HG02763 (cell line): ENCODE measurements around the gene GRIK3.
"Not testable (repeated sequence)": the region's sequence is repeated elsewhere in the genome, so short reads cannot be mapped to it uniquely, and the experiment has no call there.

Experiments
- ATAC-seq: cut with Tn5 transposase; IDR thresholded peaks from one replicate; pipeline ENCODE4 v1.9.1; 2021; ENCODE audit warnings: mild to moderate bottlenecking, moderate library complexity; ENCODE audit not compliant: unreplicated experiment

GRIK3 gene

GRCh38 chr1:36771240-36771639, 263.1 kb downstream of the GRIK3 start:
- no peak for ATAC-seq

- ATAC-seq = no peak
These were observed 264.2 kb downstream of the GRIK3 start for GRCh38 chr1:36769886-36770830.

- no peak for ATAC-seq
These were observed 265.7 kb downstream of the GRIK3 start for GRCh38 chr1:36768486-36769178.

- ATAC-seq = not testable (repeated sequence)
These were observed 266.9 kb downstream of the GRIK3 start for GRCh38 chr1:36767429-36767828.

- no peak for ATAC-seq
These were observed 267.8 kb downstream of the GRIK3 start for GRCh38 chr1:36766481-36766880.

- no peak for ATAC-seq
These were observed 268.5 kb downstream of the GRIK3 start for GRCh38 chr1:36765785-36766300.

- ATAC-seq = no peak
These were observed 269.5 kb downstream of the GRIK3 start for GRCh38 chr1:36764798-36765197.

- no peak for ATAC-seq
These were observed 270.5 kb downstream of the GRIK3 start for GRCh38 chr1:36763771-36764170.

- ATAC-seq = no peak
These were observed 272.1 kb downstream of the GRIK3 start for GRCh38 chr1:36762174-36762573.

GRCh38 chr1:36761113-36761512, 273.2 kb downstream of the GRIK3 start:
- ATAC-seq = no peak

GRCh38 chr1:36760081-36760480, 274.2 kb downstream of the GRIK3 start:
- no peak for ATAC-seq

- no peak for ATAC-seq
These were observed 275.0 kb downstream of the GRIK3 start for GRCh38 chr1:36759355-36759754.

- ATAC-seq = no peak
These were observed 278.7 kb downstream of the GRIK3 start for GRCh38 chr1:36755303-36756230.

GRCh38 chr1:36754366-36754765, 279.9 kb downstream of the GRIK3 start:
- ATAC-seq = no peak

- ATAC-seq = no peak
These were observed 280.9 kb downstream of the GRIK3 start for GRCh38 chr1:36753451-36753850.

GRCh38 chr1:36752891-36753361, 281.4 kb downstream of the GRIK3 start:
- ATAC-seq = no peak

- ATAC-seq = no peak
These were observed 281.9 kb downstream of the GRIK3 start for GRCh38 chr1:36752431-36752830.

GRCh38 chr1:36751525-36751924, 282.8 kb downstream of the GRIK3 start:
- no peak for ATAC-seq

GRCh38 chr1:36748466-36748865, 285.8 kb downstream of the GRIK3 start:
- no peak for ATAC-seq
